HG02970 (cell line): ENCODE data around the gene PRDM10.
"Not testable (repeated sequence)": the region's sequence is repeated elsewhere in the genome, so short reads cannot be mapped to it uniquely, and the experiment has no call there.

ENCODE experiments used
- ATAC-seq: cut with Tn5 transposase; IDR thresholded peaks from one replicate; pipeline ENCODE4 v1.9.1; 2021; ENCODE audit warnings: mild to moderate bottlenecking, moderate library complexity, moderate number of reproducible peaks; ENCODE audit not compliant: unreplicated experiment, low FRiP score

Gene PRDM10

GRCh38 chr11:129918361-129918760, 84.3 kb downstream of the PRDM10 start:
- ATAC-seq: no peak

- no peak for ATAC-seq
These were observed 85.4 kb downstream of the PRDM10 start for GRCh38 chr11:129917231-129917630.

- no peak for ATAC-seq
These were observed 91.3 kb downstream of the PRDM10 start for GRCh38 chr11:129911298-129911697.

GRCh38 chr11:129910360-129910759, 92.3 kb downstream of the PRDM10 start:
- no peak for ATAC-seq

- no peak for ATAC-seq
These were observed 97.2 kb downstream of the PRDM10 start for GRCh38 chr11:129905402-129905801.

- ATAC-seq: no peak
These were observed 106.6 kb downstream of the PRDM10 start for GRCh38 chr11:129896062-129896461.

- ATAC-seq: peak; percentile 95
These were observed 107.3 kb downstream of the PRDM10 start, which contains the start of gene NFRKB for GRCh38 chr11:129895126-129896041. NFRKB (minus strand) TSS chr11:129895578; CDS start chr11:129892849, 2,729 bp downstream.

- ATAC-seq: peak; percentile 3
These were observed 108.1 kb downstream of the PRDM10 start for GRCh38 chr11:129894278-129895125.

- ATAC-seq: no peak
These were observed 114.2 kb downstream of the PRDM10 start for GRCh38 chr11:129888451-129888850.

- ATAC-seq: no peak
These were observed 117.3 kb downstream of the PRDM10 start for GRCh38 chr11:129885381-129885780.

GRCh38 chr11:129884581-129884980, 118.1 kb downstream of the PRDM10 start:
- no peak for ATAC-seq

GRCh38 chr11:129881570-129882170, 121.0 kb downstream of the PRDM10 start:
- ATAC-seq: no peak

GRCh38 chr11:129880311-129880710, 122.3 kb downstream of the PRDM10 start:
- ATAC-seq: no peak

GRCh38 chr11:129871914-129872313, 130.7 kb downstream of the PRDM10 start:
- no peak for ATAC-seq

GRCh38 chr11:129868626-129869025, 134.0 kb downstream of the PRDM10 start:
- not testable (repeated sequence) for ATAC-seq

GRCh38 chr11:129866311-129866710, 136.3 kb downstream of the PRDM10 start:
- no peak for ATAC-seq

GRCh38 chr11:129865701-129866100, 136.9 kb downstream of the PRDM10 start:
- ATAC-seq: no peak

- ATAC-seq: no peak
These were observed 137.8 kb downstream of the PRDM10 start for GRCh38 chr11:129864811-129865210.

GRCh38 chr11:129861702-129862522, 140.7 kb downstream of the PRDM10 start:
- ATAC-seq: no peak

- ATAC-seq: no peak
These were observed 146.6 kb downstream of the PRDM10 start for GRCh38 chr11:129856036-129856435.
